ENCODE results near the gene TUBB1.
"Not testable (repeated sequence)": the region's sequence is repeated elsewhere in the genome, so short reads cannot be mapped to it uniquely, and the experiment has no call there.

TUBB1 gene

GRCh38 chr20:59024111-59024530 is 4.9 kb downstream of the TUBB1 start:
- DNase-seq = no peak

- DNase-seq = no peak
Observed at GRCh38 chr20:59025086-59025485, 5.9 kb downstream of the TUBB1 start.

- no peak for DNase-seq
Observed at GRCh38 chr20:59025511-59025910, 6.3 kb downstream of the TUBB1 start.

GRCh38 chr20:59026904-59027740 is 7.9 kb downstream of the TUBB1 start:
- no peak for DNase-seq

- DNase-seq = no peak
Observed at GRCh38 chr20:59027741-59028320, 8.6 kb downstream of the TUBB1 start.

GRCh38 chr20:59028812-59029211 is 9.6 kb downstream of the TUBB1 start:
- DNase-seq = no peak

GRCh38 chr20:59030911-59031563 is 11.8 kb downstream of the TUBB1 start:
- DNase-seq = no peak

- DNase-seq = peak in 1 of 2 donors; percentile 44
Observed at GRCh38 chr20:59031564-59032022, 12.4 kb downstream of the TUBB1 start.

- DNase-seq = peak; percentile 98
Observed at GRCh38 chr20:59032023-59032712, 12.9 kb downstream of the TUBB1 start, which contains the start of gene ATP5F1E. Gene ATP5F1E (minus strand): TSS chr20:59032335. CDS start chr20:59032251, 84 bp downstream.

GRCh38 chr20:59032713-59033059 is 13.5 kb downstream of the TUBB1 start:
- no peak for DNase-seq

GRCh38 chr20:59033093-59033492 is 13.9 kb downstream of the TUBB1 start:
- DNase-seq = no peak

- DNase-seq = no peak
Observed at GRCh38 chr20:59033616-59034165, 14.5 kb downstream of the TUBB1 start.

GRCh38 chr20:59035381-59035780 is 16.2 kb downstream of the TUBB1 start:
- no peak for DNase-seq

GRCh38 chr20:59037386-59037785 is 18.2 kb downstream of the TUBB1 start:
- no peak for DNase-seq

- no peak for DNase-seq
Observed at GRCh38 chr20:59039233-59039632, 20.0 kb downstream of the TUBB1 start.

GRCh38 chr20:59040667-59041066 is 21.4 kb downstream of the TUBB1 start:
- no peak for DNase-seq

GRCh38 chr20:59041487-59041886 is 22.3 kb downstream of the TUBB1 start:
- DNase-seq = not testable (repeated sequence)

- peak in 1 of 2 donors; percentile 38 for DNase-seq
Observed at GRCh38 chr20:59042151-59042795, 23.0 kb downstream of the TUBB1 start, which contains the start of gene PRELID3B. Gene PRELID3B (minus strand): TSS chr20:59042786. CDS start chr20:59042730, 56 bp downstream.

GRCh38 chr20:59042796-59043631 is 23.8 kb downstream of the TUBB1 start:
- peak; percentile 96 to 97 for DNase-seq

GRCh38 chr20:59043698-59044097 is 24.5 kb downstream of the TUBB1 start:
- peak in 1 of 2 donors; percentile 6 for DNase-seq

GRCh38 chr20:59044295-59044694 is 25.1 kb downstream of the TUBB1 start:
- DNase-seq = no peak

All from CD4-positive, alpha-beta T cell treated with Interleukin-1 beta for 1 hour (primary cell).